H1 (cell line): ENCODE data around the gene PPID. TPM values are rescaled to one million over a fixed set of nuclear protein-coding genes. Genes with fewer than 3 reads are reported as not detected.

Source experiments
- CTCF ChIA-PET: fragments of 300-600 bp; sonication (Branson Sonifier 250); formaldehyde crosslinking; loops from one replicate; lab custom pipeline; 2021; ENCODE audit not compliant: partially characterized antibody; lab: Charles Lee
- POLR2A ChIA-PET: fragments of 300-600 bp; sonication (Branson Sonifier 250); formaldehyde crosslinking; loops from one replicate; lab custom pipeline; 2021; ENCODE audit warnings: inconsistent platforms; ENCODE audit not compliant: partially characterized antibody; lab: Charles Lee
- DNase-seq, 2 experiments: peaks; one replicate each; pipeline versions ENCODE4 v3.0.0 to v3.0.0-alpha.2; 2010 to 2022; ENCODE audit warnings: low spot score in 2 of 2, low read depth in 1 of 2, mixed read lengths in 1 of 2
- FAIRE-seq: peaks from 2 replicates; lab custom pipeline; 2011; peaks lifted over from hg19 to GRCh38; lab: Jason Lieb, UNC
- H2AFZ ChIP-seq: 2 replicates; pipeline ENCODE4 v1.8.1; 2012; ENCODE audit warnings: low read length, inconsistent platforms
- H2AK5ac ChIP-seq: 2 replicates; pipeline ENCODE4 v1.6.1; 2013; ENCODE audit warnings: low read depth, low read length
- H2BK120ac ChIP-seq: replicated peaks from 2 replicates; pipeline ENCODE3; 2013; ENCODE audit warnings: low read depth, low read length, inconsistent platforms
- H2BK12ac ChIP-seq: 2 replicates; pipeline ENCODE4 v1.6.1; 2013; ENCODE audit warnings: low read depth, low read length
- H2BK15ac ChIP-seq: 2 replicates; pipeline ENCODE4 v1.6.1; 2013; ENCODE audit warnings: low read length
- H2BK20ac ChIP-seq: 2 replicates; pipeline ENCODE4 v1.6.1; 2013; ENCODE audit warnings: low read length
- H2BK5ac ChIP-seq: 2 replicates; pipeline ENCODE4 v1.6.1; 2013; ENCODE audit warnings: low read depth, low read length
- H3K14ac ChIP-seq: 2 replicates; pipeline ENCODE4 v1.6.1; 2013; ENCODE audit warnings: inconsistent platforms; ENCODE audit not compliant: insufficient read length
- H3K18ac ChIP-seq: 2 replicates; pipeline ENCODE4 v1.6.1; 2013; ENCODE audit warnings: low read length; ENCODE audit errors: extremely low read depth
- H3K23ac ChIP-seq: 2 replicates; pipeline ENCODE4 v1.6.1; 2013; ENCODE audit warnings: inconsistent platforms; ENCODE audit not compliant: insufficient read length
- H3K23me2 ChIP-seq: 2 replicates; pipeline ENCODE4 v1.6.1; 2013; ENCODE audit warnings: low read depth, low read length
- H3K27ac ChIP-seq: 2 replicates; pipeline ENCODE4 v1.6.1; 2011; ENCODE audit warnings: low read depth, low read length, inconsistent platforms
- H3K27me3 ChIP-seq, 4 experiments: replicated peaks in 1 of 4; 1 replicate in 1 of 4; 2 replicates in 3 of 4; pipeline versions ENCODE4 v1.6.1 to v1.8.1; 2011 to 2013; ENCODE audit warnings: low read length in 3 of 4, mild to moderate bottlenecking in 3 of 4, inconsistent platforms in 2 of 4, mixed read lengths in 2 of 4, moderate library complexity in 1 of 4; ENCODE audit not compliant: control insufficient read depth in 3 of 4, insufficient read depth in 3 of 4; ENCODE audit errors: extremely low read depth in 1 of 4
- H3K36me3 ChIP-seq, 4 experiments: 2 replicates each; pipeline versions ENCODE4 v1.6.1 to v1.8.1; 2011 to 2013; ENCODE audit warnings: mild to moderate bottlenecking in 4 of 4, low read length in 3 of 4, moderate library complexity in 2 of 4, control low read depth in 1 of 4, inconsistent platforms in 1 of 4; ENCODE audit not compliant: insufficient read depth in 4 of 4, control insufficient read depth in 2 of 4
- H3K4ac ChIP-seq: replicated peaks from 2 replicates; pipeline ENCODE3; 2013; ENCODE audit warnings: low read length, low read depth, mixed read lengths, inconsistent platforms; ENCODE audit not compliant: insufficient read length
- H3K4me1 ChIP-seq, 4 experiments: replicated peaks in 1 of 4; 1 replicate in 1 of 4; 2 replicates in 3 of 4; pipeline versions ENCODE4 v1.6.1 to v1.8.1; 2011 to 2013; ENCODE audit warnings: low read length in 3 of 4, inconsistent platforms in 2 of 4, mixed read lengths in 1 of 4; ENCODE audit not compliant: insufficient read depth in 4 of 4, control insufficient read depth in 3 of 4
- H3K4me2 ChIP-seq, 2 experiments: 2 replicates each; pipeline versions ENCODE4 v1.6.1 to v1.8.1; 2011 to 2013; ENCODE audit warnings: low read depth in 2 of 2, low read length in 2 of 2, control low read depth in 1 of 2, inconsistent platforms in 1 of 2, mild to moderate bottlenecking in 1 of 2; ENCODE audit not compliant: insufficient read depth in 1 of 2
- H3K4me3 ChIP-seq, 4 experiments: fragments of 200-600, 300-600 bp in 1 of 4; sonication (generic), shearing (Covaris generic), sonication (Bioruptor Twin) in 1 of 4; 2 replicates each; pipeline versions ENCODE4 v1.5.1 to v1.8.1; 2011 to 2016; ENCODE audit warnings: low read length in 4 of 4, low read depth in 3 of 4, control low read depth in 2 of 4, inconsistent platforms in 2 of 4, mild to moderate bottlenecking in 2 of 4, mixed read lengths in 1 of 4, moderate library complexity in 1 of 4; ENCODE audit not compliant: insufficient read depth in 2 of 4; ENCODE audit errors: extremely low read depth in 1 of 4
- H3K56ac ChIP-seq: replicated peaks from 2 replicates; pipeline ENCODE3; 2013; ENCODE audit warnings: low read depth, mild to moderate bottlenecking, mixed read lengths, low read length, inconsistent platforms; ENCODE audit not compliant: insufficient read length
- H3K79me1 ChIP-seq: 2 replicates; pipeline ENCODE4 v1.6.1; 2013; ENCODE audit warnings: low read depth, low read length, control low read depth
- H3K79me2 ChIP-seq, 2 experiments: 2 replicates each; pipeline versions ENCODE4 v1.6.1 to v1.8.1; 2012 to 2013; ENCODE audit warnings: low read length in 2 of 2, mild to moderate bottlenecking in 2 of 2, inconsistent platforms in 1 of 2; ENCODE audit not compliant: insufficient read depth in 2 of 2, control insufficient read depth in 1 of 2
- H3K9ac ChIP-seq, 4 experiments: replicated peaks in 1 of 4; 1 replicate in 1 of 4; 2 replicates in 3 of 4; pipeline versions ENCODE4 v1.6.1 to v1.8.1; 2011 to 2013; ENCODE audit warnings: low read depth in 3 of 4, low read length in 3 of 4, control low read depth in 2 of 4, mild to moderate bottlenecking in 2 of 4, moderate library complexity in 2 of 4, inconsistent platforms in 1 of 4; ENCODE audit errors: extremely low read depth in 1 of 4
- H3K9me3 ChIP-seq, 2 experiments: 2 replicates each; pipeline versions ENCODE4 v1.6.1 to v1.8.1; 2012 to 2013; ENCODE audit warnings: mild to moderate bottlenecking in 2 of 2, moderate library complexity in 2 of 2, control low read depth in 1 of 2, inconsistent platforms in 1 of 2, low read depth in 1 of 2, low read length in 1 of 2, mixed read lengths in 1 of 2; ENCODE audit not compliant: insufficient read depth in 2 of 2
- H4K20me1 ChIP-seq, 2 experiments: replicated peaks in 1 of 2; 2 replicates each; pipeline versions ENCODE3 to v1.8.1; 2011 to 2013; ENCODE audit warnings: inconsistent platforms in 2 of 2, low read length in 2 of 2, mild to moderate bottlenecking in 1 of 2; ENCODE audit not compliant: insufficient read depth in 2 of 2, control insufficient read depth in 1 of 2
- H4K5ac ChIP-seq: 2 replicates; pipeline ENCODE4 v1.6.1; 2013; ENCODE audit warnings: low read length, low read depth, mixed read lengths, inconsistent platforms; ENCODE audit not compliant: insufficient read length
- H4K8ac ChIP-seq: 2 replicates; pipeline ENCODE4 v1.8.0; 2013; ENCODE audit warnings: mild to moderate bottlenecking, moderate library complexity, low read length, inconsistent platforms; ENCODE audit not compliant: insufficient read depth; ENCODE audit errors: extremely low read depth
- H4K91ac ChIP-seq: replicated peaks from 2 replicates; pipeline ENCODE3; 2013; ENCODE audit warnings: low read length, mixed read lengths, inconsistent platforms; ENCODE audit not compliant: insufficient read length
- ASH2L ChIP-seq: fragments of 200-600, 300-600 bp; sonication (generic); IDR thresholded peaks from one replicate; pipeline ENCODE4 v1.7.1; 2017; ENCODE audit warnings: low read length
- EP300 ChIP-seq, 2 experiments: IDR thresholded peaks; 1 replicate in 1 of 2; 2 replicates in 1 of 2; pipeline ENCODE4 v1.6.1; 2011 to 2012; ENCODE audit warnings: low read depth in 2 of 2, low read length in 2 of 2, mild to moderate bottlenecking in 2 of 2, borderline replicate concordance in 1 of 2, inconsistent platforms in 1 of 2, moderate library complexity in 1 of 2
- EZH2 ChIP-seq: fragments of 200-600 bp; sonication (generic); IDR thresholded peaks from 2 replicates; pipeline ENCODE4 v1.7.1; 2012; ENCODE audit warnings: low read depth, mild to moderate bottlenecking, moderate library complexity, low read length, inconsistent platforms; ENCODE audit not compliant: severe bottlenecking
- KDM5A ChIP-seq: fragments of 200-600 bp; IDR thresholded peaks from 2 replicates; pipeline ENCODE4 v1.7.1; 2012; ENCODE audit warnings: mild to moderate bottlenecking, low read length, inconsistent platforms, mixed read lengths
- PHF8 ChIP-seq: fragments of 200-600 bp; sonication (generic); conservative IDR thresholded peaks from 2 replicates; pipeline ENCODE4 v1.7.1; 2012; ENCODE audit warnings: low read depth, mild to moderate bottlenecking, inconsistent platforms, low read length, moderate library complexity
- RBBP5 ChIP-seq: IDR thresholded peaks from 2 replicates; pipeline ENCODE4 v1.7.1; 2012; ENCODE audit warnings: low read depth, mild to moderate bottlenecking, inconsistent platforms, low read length, moderate library complexity, borderline replicate concordance
- RFX5 ChIP-seq: IDR thresholded peaks from 2 replicates; pipeline ENCODE4 v1.6.1; 2011; ENCODE audit warnings: low read depth, low read length, improper control_type of control experiment, borderline replicate concordance
- SIX5 ChIP-seq: IDR thresholded peaks from 2 replicates; pipeline ENCODE4 v1.6.1; 2011; ENCODE audit warnings: mild to moderate bottlenecking, low read depth, low read length
- SP1 ChIP-seq: IDR thresholded peaks from 2 replicates; pipeline ENCODE4 v1.6.1; 2011; ENCODE audit warnings: low read depth, low read length
- SP2 ChIP-seq: IDR thresholded peaks from 2 replicates; pipeline ENCODE4 v1.6.1; 2012; ENCODE audit warnings: mild to moderate bottlenecking, low read length, inconsistent platforms
- TCF12 ChIP-seq: IDR thresholded peaks from 2 replicates; pipeline ENCODE4 v1.6.1; 2011; ENCODE audit warnings: low read depth, mild to moderate bottlenecking, low read length
- TEAD4 ChIP-seq: IDR thresholded peaks from 2 replicates; pipeline ENCODE4 v1.6.1; 2012; ENCODE audit warnings: low read depth, low read length, inconsistent platforms, mixed read lengths
- ZNF274 ChIP-seq: IDR thresholded peaks from 2 replicates; pipeline ENCODE4 v1.7.0; 2012; ENCODE audit warnings: low read length, borderline replicate concordance; ENCODE audit errors: extremely low read depth
- WGBS, 2 experiments: shearing (Covaris generic) in 1 of 2; methylation state at CpG; one replicate each; pipeline versions ENCODE4 v1.1.6 to v1.1.7; 2013 to 2015; ENCODE audit warnings: low lambda C conversion rate in 2 of 2, mixed read lengths in 2 of 2, inconsistent platforms in 1 of 2, low coverage in 1 of 2, missing lambda C conversion rate in 1 of 2; ENCODE audit not compliant: insufficient replicate concordance in 2 of 2, insufficient coverage in 1 of 2, insufficient read length in 1 of 2; ENCODE audit errors: extremely low coverage in 1 of 2, missing lambda C conversion rate in 1 of 2; 5-methylcytosine and 5-hydroxymethylcytosine counted together
- polyA plus RNA-seq, 7 experiments: library from polyadenylated mRNA; depleted of rRNA in 3 of 7; stranded (reverse) in 5 of 7; unstranded in 2 of 7; fragments of >200 nt in 5 of 7; fragments of 200-250 nt in 2 of 7; gene quantifications; 1 replicate in 5 of 7; 2 replicates in 1 of 7; 4 replicates in 1 of 7; pipeline versions ENCODE4 v1.2.1 to v1.2.3, GENCODE V29; 2011 to 2013; ENCODE audit warnings: missing spikeins in 2 of 7, mixed read lengths in 2 of 7
- total RNA-seq: library from RNA; stranded (reverse); fragmentation: NEBNext Ultra II Directional; extraction: Animal tissue kit (Norgen Biotek cat#: 25700); gene quantifications from 2 replicates; pipeline ENCODE4 v1.2.1, GENCODE V29; 2021

The PPID gene
- total and polyA plus RNA-seq, 2 of the 8 experiments (the other 6 are each of a cell fraction or from before 2014, with no cell fraction given), result 20.2 to 53.2 TPM

DNA sequence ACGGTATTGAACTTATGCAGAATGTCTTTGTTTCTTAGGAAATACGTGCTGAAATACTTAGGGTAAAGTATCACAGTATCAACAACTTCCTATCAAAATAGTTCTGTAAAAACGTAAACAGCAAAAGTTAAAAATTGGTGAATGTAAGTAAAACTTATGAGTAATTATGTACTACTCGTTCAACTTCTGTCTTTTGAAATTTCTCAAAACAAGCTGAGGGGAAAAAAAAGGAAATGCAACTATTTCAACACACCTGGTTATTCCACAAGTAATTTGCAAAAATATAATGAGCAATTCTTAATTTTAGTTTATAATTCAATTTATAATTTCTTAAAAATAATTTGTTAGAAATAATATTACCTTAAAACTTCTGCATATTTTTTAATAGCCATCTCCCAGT lies 8.3 kb downstream of the PPID start:
- Histone ChIP-seq H4K8ac (no peak overlapping the region), H3K27me3 (peaks cover 0 to 2% (median 0%) of the 10 kb centered on the region in 4 experiments; a peak in 1 of 7 replicates), H2BK15ac (no peak overlapping the region), H3K36me3 (peaks cover 12 to 94% (median 65%) of the 10 kb centered on the region in 4 experiments), H3K9ac (no peak overlapping the region), H3K79me2 (peaks cover 0 to 6% of the 10 kb centered on the region in 2 experiments; a peak in 1 of 4 replicates), H3K4me1 (no peaks in the 10 kb centered on the region), H3K56ac (no peak overlapping the region), H3K4me2 (no peak overlapping the region), H4K20me1 (peaks cover 0 to 2% of the 10 kb centered on the region in 2 experiments), H2AK5ac (no peak overlapping the region), H3K4ac (no peak overlapping the region), H3K18ac (no peak overlapping the region), H2BK12ac (no peak overlapping the region), H2BK20ac (no peak overlapping the region), H3K23me2 (no peaks in the 10 kb centered on the region), H2AFZ (no peak overlapping the region), H4K5ac (no peak overlapping the region), H3K23ac (no peak overlapping the region), H4K91ac (no peak overlapping the region), H3K27ac (no peak overlapping the region), H2BK5ac (no peak overlapping the region), H3K79me1 (peaks cover 2% of the 10 kb centered on the region; the same call in 1 of the 2 replicates), H3K14ac (no peak overlapping the region), H3K9me3 (no peaks in the 10 kb centered on the region), H3K4me3 (no peak overlapping the region), H2BK120ac (no peak overlapping the region)
- DNase-seq, result no peak
- WGBS, 2 experiments, result 88% methylated on average over 4 of the region's 4 CpGs; no CpG with 5 or more reads in 1 of the 2 experiments
- ChIA-PET CTCF (no interaction called here), POLR2A (no interaction called here)
- FAIRE-seq, result no peak
- TF ChIP-seq SP1, result no peak
- TF ChIP-seq SIX5, result no peak
- no peak for TF ChIP-seq ZNF274
- no peak for TF ChIP-seq TEAD4
- TF ChIP-seq ASH2L, result no peak
- no peak for TF ChIP-seq SP2
- TF ChIP-seq RFX5, result no peak
- no peak for TF ChIP-seq EZH2
- no peak for TF ChIP-seq PHF8
- TF ChIP-seq RBBP5, result no peak
- no peak for TF ChIP-seq EP300 (IDR thresholded peaks at IDR 0.05; ENCODE audit: borderline replicate concordance in 1 of 2, low read depth in 2 of 2, low read length in 2 of 2)
- no peak for TF ChIP-seq TCF12
- TF ChIP-seq KDM5A, result no peak
